ENCODE data around the gene GPR35.

The GPR35 gene

DNA sequence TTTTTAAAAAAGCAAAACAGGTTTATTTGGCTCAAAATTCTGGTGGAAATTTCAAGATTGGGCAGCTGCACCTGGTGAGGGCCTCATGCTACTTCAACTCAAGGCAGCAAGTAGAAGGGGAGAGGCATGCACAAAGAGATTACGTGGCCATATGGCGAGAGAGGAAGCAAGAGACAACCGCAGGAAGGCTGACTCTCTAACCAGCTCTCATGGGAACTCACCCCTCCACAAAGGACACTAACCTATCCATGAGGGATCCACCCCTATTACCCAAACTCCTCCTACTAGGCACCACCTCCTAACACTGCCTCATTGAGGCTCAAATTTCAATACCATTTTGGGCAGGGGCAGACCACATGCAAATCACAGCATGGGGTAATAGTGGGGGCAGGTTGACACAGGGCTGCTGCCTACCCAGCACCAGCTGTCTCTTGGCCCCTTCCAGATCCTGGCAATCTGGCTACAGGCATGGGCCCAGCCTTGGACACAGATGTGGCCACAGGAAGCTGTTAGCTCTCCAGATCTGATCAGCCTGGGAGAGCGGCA is 40.7 kb upstream of the GPR35 start:
- Histone ChIP-seq H3K4me1 (ENCODE audit: control insufficient read depth, insufficient read depth, low read length) (peaks cover 39% of the 10 kb centered on the region), H3K9me3 (ENCODE audit: control insufficient read depth, low read length) (no peaks in the 10 kb centered on the region), H3K27me3 (ENCODE audit: control insufficient read depth, insufficient read depth, low read length) (no peaks in the 10 kb centered on the region), H3K36me3 (ENCODE audit: control insufficient read depth, insufficient read depth, low read length) (no peaks in the 10 kb centered on the region), H3K4me3 (ENCODE audit: low read length) (no peak overlapping the region), H3K9ac (ENCODE audit: low read length) (no peak overlapping the region)

DNA sequence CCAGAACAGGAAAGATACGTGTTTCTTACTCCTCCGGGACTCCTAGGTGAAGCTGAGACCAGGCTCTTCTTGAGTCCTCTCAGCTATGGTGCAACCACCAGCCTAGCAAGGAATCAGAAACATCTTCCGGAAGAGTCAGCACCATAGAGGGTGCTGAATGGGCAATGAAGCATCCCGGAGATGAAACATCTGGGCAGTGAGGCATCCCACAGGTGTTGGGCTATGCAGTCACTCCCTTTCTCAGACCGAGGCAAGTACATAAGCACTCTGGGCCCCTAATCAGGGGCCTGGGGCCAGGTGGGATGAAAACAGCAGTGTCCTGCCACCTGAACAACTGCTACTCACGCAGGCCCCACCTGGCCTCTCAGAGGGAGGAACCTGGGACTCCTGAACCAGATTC is 40.2 kb upstream of the GPR35 start:
- peaks cover 34% of the 10 kb centered on the region for H3K4me1 ChIP-seq (ENCODE audit: control insufficient read depth, insufficient read depth, low read length)
- peak overlapping the region; percentile 84 for H3K9ac ChIP-seq (ENCODE audit: low read length)
- H3K27me3 ChIP-seq (ENCODE audit: control insufficient read depth, insufficient read depth, low read length), result no peaks in the 10 kb centered on the region
- H3K4me3 ChIP-seq (ENCODE audit: low read length), result no peak overlapping the region
- H3K36me3 ChIP-seq (ENCODE audit: control insufficient read depth, insufficient read depth, low read length), result no peaks in the 10 kb centered on the region
- H3K9me3 ChIP-seq (ENCODE audit: control insufficient read depth, low read length), result no peaks in the 10 kb centered on the region

DNA sequence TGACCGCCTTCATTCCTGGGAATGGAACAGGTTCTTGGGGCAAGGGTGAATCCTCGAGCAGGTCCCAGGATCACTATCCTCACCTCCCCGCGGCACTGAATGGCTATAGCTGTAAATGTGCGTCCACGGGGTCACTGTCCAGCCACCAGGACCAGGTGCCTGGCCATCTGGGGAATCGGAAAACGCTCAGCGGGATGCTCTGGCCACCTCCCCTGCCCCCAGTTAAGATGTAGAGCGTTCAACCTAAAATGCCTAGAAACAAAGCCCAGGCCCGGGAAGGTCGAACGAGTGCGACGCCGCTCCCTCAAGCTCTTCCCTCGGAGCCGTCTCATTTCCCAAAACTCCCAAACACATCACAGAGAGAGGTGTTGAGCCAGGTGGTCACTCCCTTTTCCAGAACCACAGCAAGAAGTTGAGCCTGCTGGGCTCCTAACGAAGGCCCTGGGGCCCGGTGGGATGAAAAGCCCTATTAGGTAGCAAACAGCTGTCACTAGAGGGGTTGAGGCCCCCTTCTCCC is 39.5 kb upstream of the GPR35 start:
- no peaks in the 10 kb centered on the region for H3K36me3 ChIP-seq (ENCODE audit: control insufficient read depth, insufficient read depth, low read length)
- no peaks in the 10 kb centered on the region for H3K27me3 ChIP-seq (ENCODE audit: control insufficient read depth, insufficient read depth, low read length)
- H3K9me3 ChIP-seq (ENCODE audit: control insufficient read depth, low read length), result no peaks in the 10 kb centered on the region
- peaks cover 28% of the 10 kb centered on the region for H3K4me1 ChIP-seq (ENCODE audit: control insufficient read depth, insufficient read depth, low read length)
- peak overlapping the region; percentile 51 for H3K4me3 ChIP-seq (ENCODE audit: low read length)
- H3K9ac ChIP-seq (ENCODE audit: low read length), result peak overlapping the region; percentile 84

DNA sequence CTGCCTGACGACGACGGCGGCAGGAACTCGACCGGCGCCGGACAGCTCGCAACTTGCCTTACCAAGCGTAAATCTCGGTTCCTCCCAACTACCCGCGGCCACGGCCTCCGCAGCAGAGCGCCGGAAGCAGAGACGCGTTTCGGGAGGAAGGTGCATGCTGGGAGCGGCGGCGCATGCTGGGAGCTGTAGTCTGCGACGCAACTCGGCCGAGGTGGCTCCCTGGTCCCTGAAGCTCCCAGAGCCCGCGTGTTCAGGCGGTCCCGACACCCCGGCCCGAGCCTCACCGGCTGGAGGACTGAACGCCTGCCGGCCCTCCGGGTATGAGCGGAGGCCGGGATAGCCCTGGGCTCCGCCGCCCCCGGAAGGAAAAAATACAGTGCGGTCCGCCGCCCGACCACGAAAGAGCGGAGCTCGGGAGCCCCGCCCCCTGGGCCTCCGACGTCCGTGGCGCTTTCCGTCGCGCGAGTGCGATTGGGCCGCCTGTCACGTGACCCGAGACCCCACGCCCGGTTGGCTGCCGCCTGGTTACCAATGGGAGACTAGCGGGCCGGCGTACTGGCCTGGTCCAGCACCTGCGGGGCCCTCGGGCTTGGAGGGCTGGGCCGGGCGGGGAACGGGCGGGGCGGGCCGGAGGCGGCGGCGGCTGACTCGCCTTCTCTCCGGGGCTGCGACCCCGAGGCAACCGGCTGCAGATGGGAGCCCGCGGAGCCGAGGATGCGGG is 38.9 kb upstream of the GPR35 start, which contains the start of gene CAPN10:
Gene CAPN10 (plus strand): TSS at position 537 of the 721 bp plus-strand sequence. CDS start 178 bp downstream, at position 715.
- Histone ChIP-seq H3K4me1 (ENCODE audit: control insufficient read depth, insufficient read depth, low read length) (peaks cover 28% of the 10 kb centered on the region), H3K27me3 (ENCODE audit: control insufficient read depth, insufficient read depth, low read length) (no peaks in the 10 kb centered on the region), H3K9ac (ENCODE audit: low read length) (peak within 1 kb of the TSS; percentile 84), H3K36me3 (ENCODE audit: control insufficient read depth, insufficient read depth, low read length) (peaks cover 3% of the 10 kb centered on the region), H3K9me3 (ENCODE audit: control insufficient read depth, low read length) (no peaks in the 10 kb centered on the region), H3K4me3 (ENCODE audit: low read length) (peak within 1 kb of the TSS; percentile 51)

DNA sequence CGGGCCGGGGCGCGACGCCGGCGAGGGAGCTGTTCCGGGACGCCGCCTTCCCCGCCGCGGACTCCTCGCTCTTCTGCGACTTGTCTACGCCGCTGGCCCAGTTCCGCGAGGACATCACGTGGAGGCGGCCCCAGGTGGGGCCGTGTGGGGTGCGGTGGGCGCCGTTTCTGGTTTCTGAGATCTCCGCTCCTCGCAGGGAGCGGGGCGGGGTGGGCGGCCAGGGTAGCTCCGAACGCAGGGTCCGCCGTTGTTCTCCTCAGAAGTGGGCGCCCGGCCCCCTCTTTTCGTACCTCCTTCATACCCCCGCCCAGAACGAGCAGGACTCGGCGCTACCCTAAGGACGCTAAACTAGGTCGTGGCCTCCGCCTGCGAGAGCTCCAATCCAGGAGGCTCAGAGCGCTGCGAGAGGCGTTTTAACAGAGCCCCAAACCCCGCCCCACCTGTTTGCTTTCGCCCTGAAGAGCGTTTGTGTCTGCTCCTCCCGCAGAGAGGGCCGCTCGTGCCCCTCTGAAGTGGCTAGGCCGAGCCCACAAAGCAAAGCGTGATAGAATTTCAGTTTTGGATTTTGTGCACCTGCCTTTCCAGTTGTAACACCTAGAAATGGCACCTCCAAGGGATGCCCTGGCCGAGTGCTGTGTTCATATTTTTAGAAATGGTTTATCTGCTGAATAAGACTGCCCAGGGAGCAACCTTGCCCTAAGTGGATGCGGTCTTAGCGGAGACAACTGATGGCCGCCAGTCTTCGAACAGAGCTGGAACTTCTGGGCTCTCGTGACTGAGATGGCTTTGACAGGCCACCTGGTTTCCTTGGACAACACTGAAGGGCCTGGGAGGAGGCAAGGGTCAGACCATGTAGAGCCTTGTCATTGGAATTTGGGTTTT is 38.1 kb upstream of the GPR35 start:
- Histone ChIP-seq H3K4me1 (ENCODE audit: control insufficient read depth, insufficient read depth, low read length) (peaks cover 28% of the 10 kb centered on the region), H3K36me3 (ENCODE audit: control insufficient read depth, insufficient read depth, low read length) (peaks cover 4% of the 10 kb centered on the region), H3K9me3 (ENCODE audit: control insufficient read depth, low read length) (no peaks in the 10 kb centered on the region), H3K9ac (ENCODE audit: low read length) (peak overlapping the region; percentile 69), H3K27me3 (ENCODE audit: control insufficient read depth, insufficient read depth, low read length) (no peaks in the 10 kb centered on the region), H3K4me3 (ENCODE audit: low read length) (peak overlapping the region; percentile 51)

DNA sequence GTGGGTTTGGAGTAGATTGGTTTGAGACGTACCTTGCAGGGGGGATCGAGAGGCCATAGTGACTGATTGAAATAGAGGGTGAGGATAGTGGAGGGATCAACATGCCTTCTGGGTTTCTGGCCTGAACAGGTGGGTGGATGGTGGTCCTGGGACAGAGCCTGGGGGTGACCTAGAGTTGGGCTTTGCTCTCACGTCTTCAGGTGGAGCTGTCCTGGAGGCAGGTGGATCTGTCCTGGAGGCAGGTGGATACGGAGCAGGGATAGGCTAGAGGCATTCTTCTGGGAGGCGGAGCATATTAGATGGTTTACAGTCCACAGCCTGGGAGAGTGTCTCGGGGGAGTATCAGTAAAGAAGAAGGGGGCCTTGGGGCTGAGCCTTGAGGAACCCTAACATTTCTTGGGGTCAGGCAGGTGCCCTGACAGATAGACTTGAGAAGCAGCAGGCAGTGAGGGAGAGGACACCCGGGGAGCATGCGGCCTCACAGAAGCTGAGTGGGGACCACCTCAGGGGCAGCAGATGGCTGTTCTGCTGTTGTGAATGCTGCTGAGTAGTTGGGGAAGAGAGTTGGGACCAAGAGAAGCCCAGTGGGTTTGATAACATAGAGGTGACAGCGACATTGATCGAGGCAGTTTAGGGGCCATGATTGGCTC is 37.1 kb upstream of the GPR35 start:
- Histone ChIP-seq H3K36me3 (ENCODE audit: control insufficient read depth, insufficient read depth, low read length) (peaks cover 4% of the 10 kb centered on the region), H3K9me3 (ENCODE audit: control insufficient read depth, low read length) (no peaks in the 10 kb centered on the region), H3K9ac (ENCODE audit: low read length) (peak overlapping the region; percentile 69), H3K4me3 (ENCODE audit: low read length) (peak overlapping the region; percentile 51), H3K27me3 (ENCODE audit: control insufficient read depth, insufficient read depth, low read length) (no peaks in the 10 kb centered on the region), H3K4me1 (ENCODE audit: control insufficient read depth, insufficient read depth, low read length) (peaks cover 28% of the 10 kb centered on the region)

DNA sequence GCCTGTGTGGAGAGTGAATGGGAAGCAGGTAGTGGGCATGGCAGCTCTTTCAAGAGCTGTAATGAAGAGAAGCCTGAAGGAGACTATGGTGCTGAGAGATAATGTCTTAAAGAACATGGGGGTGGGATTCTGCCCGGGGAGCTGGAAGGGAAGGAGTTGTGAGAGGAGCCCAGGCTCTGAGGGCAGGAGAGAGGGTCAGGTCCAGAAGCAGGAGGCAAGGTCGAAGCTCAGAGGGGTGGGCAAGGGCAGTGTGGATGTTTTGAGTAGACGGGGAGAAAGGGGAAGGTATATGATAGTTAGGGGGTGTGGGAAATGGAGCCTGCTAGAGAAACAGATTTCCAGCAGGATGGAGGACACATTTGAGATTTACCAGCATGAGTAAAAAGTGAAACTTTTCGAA is 36.6 kb upstream of the GPR35 start:
- Histone ChIP-seq H3K27me3 (ENCODE audit: control insufficient read depth, insufficient read depth, low read length) (no peaks in the 10 kb centered on the region), H3K36me3 (ENCODE audit: control insufficient read depth, insufficient read depth, low read length) (peaks cover 4% of the 10 kb centered on the region), H3K9me3 (ENCODE audit: control insufficient read depth, low read length) (no peaks in the 10 kb centered on the region), H3K4me3 (ENCODE audit: low read length) (no peak overlapping the region), H3K4me1 (ENCODE audit: control insufficient read depth, insufficient read depth, low read length) (peaks cover 28% of the 10 kb centered on the region), H3K9ac (ENCODE audit: low read length) (no peak overlapping the region)

DNA sequence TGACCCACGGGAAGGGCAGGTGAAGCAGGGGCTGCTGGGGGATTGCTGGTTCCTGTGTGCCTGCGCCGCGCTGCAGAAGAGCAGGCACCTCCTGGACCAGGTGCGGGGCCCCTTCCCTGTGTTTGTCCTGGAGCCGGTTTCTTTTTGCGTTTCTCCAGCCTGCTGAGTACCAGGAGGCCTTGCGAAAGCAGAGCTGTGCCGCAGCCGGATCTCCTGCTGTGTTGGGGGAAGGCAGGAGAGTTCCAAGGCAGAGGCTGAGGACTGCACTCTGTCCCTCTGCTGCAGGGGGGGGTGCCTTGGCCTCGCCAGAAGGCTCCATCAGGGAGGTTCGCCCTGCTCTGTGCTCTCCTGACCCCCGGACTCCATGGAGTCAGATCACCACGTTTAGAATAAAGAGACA is 35.9 kb upstream of the GPR35 start:
- no peak overlapping the region for H3K9ac ChIP-seq (ENCODE audit: low read length)
- peaks cover 28% of the 10 kb centered on the region for H3K4me1 ChIP-seq (ENCODE audit: control insufficient read depth, insufficient read depth, low read length)
- H3K9me3 ChIP-seq (ENCODE audit: control insufficient read depth, low read length), result no peaks in the 10 kb centered on the region
- H3K36me3 ChIP-seq (ENCODE audit: control insufficient read depth, insufficient read depth, low read length), result peaks cover 4% of the 10 kb centered on the region
- no peak overlapping the region for H3K4me3 ChIP-seq (ENCODE audit: low read length)
- no peaks in the 10 kb centered on the region for H3K27me3 ChIP-seq (ENCODE audit: control insufficient read depth, insufficient read depth, low read length)

DNA sequence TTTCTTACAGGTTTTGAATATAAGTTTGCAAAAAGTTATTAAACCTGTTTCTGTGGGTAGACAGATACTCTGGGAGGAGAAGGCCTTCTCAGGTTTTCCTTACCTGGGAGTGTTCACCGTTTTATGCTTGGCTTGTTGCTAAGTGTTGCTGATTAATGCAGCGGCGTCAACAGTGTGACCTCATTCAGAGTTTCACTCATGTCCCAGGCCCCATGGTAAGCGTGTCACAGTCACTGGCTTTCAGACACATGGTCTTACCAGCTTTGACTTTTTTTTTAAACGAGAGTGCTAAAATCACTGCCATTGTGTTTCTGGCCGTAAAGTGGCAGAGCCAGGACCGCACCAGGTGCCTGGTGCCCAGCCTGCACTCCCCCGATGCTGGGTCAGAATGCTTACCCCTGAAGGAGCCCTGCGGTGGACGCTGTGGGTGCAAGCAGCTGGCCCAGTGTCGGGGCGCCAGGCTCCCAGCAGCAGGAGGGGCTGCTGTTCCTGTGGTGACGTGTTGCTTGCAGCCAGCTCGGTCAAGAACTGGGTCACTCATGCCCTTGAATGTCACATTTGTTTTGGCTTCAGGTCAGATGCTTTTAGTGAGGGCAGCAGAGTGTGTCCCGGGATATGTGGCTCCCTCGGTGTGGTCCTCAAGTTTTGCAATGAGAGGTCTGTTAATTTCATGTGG is 35.3 kb upstream of the GPR35 start:
- Histone ChIP-seq H3K4me1 (ENCODE audit: control insufficient read depth, insufficient read depth, low read length) (peaks cover 22% of the 10 kb centered on the region), H3K36me3 (ENCODE audit: control insufficient read depth, insufficient read depth, low read length) (peaks cover 4% of the 10 kb centered on the region), H3K9ac (ENCODE audit: low read length) (no peak overlapping the region), H3K9me3 (ENCODE audit: control insufficient read depth, low read length) (no peaks in the 10 kb centered on the region), H3K4me3 (ENCODE audit: low read length) (no peak overlapping the region), H3K27me3 (ENCODE audit: control insufficient read depth, insufficient read depth, low read length) (no peaks in the 10 kb centered on the region)

DNA sequence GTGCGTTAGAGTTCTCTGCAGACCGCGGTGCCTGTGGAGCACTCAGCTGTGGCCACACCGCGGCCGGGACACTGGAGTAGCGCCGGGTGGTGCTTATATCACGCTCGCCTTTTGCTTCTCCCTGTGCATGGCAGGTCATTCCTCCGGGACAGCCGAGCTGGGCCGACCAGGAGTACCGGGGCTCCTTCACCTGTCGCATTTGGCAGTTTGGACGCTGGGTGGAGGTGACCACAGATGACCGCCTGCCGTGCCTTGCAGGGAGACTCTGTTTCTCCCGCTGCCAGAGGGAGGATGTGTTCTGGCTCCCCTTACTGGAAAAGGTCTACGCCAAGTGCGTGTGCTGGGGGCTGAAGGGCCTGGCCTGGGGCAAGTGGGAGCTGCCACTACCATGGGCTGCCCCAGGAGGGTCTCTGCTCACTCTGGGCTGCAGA is 34.6 kb upstream of the GPR35 start:
- Histone ChIP-seq H3K9me3 (ENCODE audit: control insufficient read depth, low read length) (no peaks in the 10 kb centered on the region), H3K36me3 (ENCODE audit: control insufficient read depth, insufficient read depth, low read length) (peaks cover 4% of the 10 kb centered on the region), H3K9ac (ENCODE audit: low read length) (no peak overlapping the region), H3K27me3 (ENCODE audit: control insufficient read depth, insufficient read depth, low read length) (no peaks in the 10 kb centered on the region), H3K4me1 (ENCODE audit: control insufficient read depth, insufficient read depth, low read length) (peaks cover 22% of the 10 kb centered on the region), H3K4me3 (ENCODE audit: low read length) (no peak overlapping the region)

DNA sequence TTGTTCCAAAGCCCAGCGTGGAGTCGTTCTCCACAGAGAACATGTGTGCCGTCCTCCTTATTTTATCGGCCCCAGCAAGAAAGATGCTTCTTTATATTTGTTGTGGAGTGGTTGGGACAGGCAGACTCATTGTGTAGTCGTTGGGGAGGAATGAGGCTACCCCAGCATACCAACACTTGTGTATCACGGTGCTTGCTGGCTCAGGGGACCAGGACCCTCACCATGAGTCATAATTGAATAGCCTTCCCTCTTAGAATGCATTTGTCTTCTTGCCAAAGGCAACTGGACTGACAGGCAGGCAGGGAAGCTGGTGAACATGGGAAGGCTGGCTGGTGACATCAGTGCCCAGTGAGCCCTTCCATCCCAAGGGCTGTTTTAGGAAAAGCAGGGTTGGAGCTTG is 34.1 kb upstream of the GPR35 start:
- Histone ChIP-seq H3K9ac (ENCODE audit: low read length) (no peak overlapping the region), H3K4me3 (ENCODE audit: low read length) (no peak overlapping the region), H3K36me3 (ENCODE audit: control insufficient read depth, insufficient read depth, low read length) (peaks cover 4% of the 10 kb centered on the region), H3K4me1 (ENCODE audit: control insufficient read depth, insufficient read depth, low read length) (peaks cover 27% of the 10 kb centered on the region), H3K27me3 (ENCODE audit: control insufficient read depth, insufficient read depth, low read length) (no peaks in the 10 kb centered on the region), H3K9me3 (ENCODE audit: control insufficient read depth, low read length) (no peaks in the 10 kb centered on the region)

All from mucosa of stomach (tissue), 1 donor.